GM19023 (cell line): ENCODE measurements around the gene FGD5.

Experiments used
- ATAC-seq: cut with Tn5 transposase; IDR thresholded peaks from one replicate; pipeline ENCODE4 v1.9.1; 2021; ENCODE audit warnings: mild to moderate bottlenecking, moderate library complexity; ENCODE audit not compliant: unreplicated experiment

The FGD5 gene

GRCh38 chr3:14823910-14824629 is 5.3 kb downstream of the FGD5 start:
- no peak for ATAC-seq

GRCh38 chr3:14824646-14825045 is 5.9 kb downstream of the FGD5 start:
- ATAC-seq: no peak

DNA sequence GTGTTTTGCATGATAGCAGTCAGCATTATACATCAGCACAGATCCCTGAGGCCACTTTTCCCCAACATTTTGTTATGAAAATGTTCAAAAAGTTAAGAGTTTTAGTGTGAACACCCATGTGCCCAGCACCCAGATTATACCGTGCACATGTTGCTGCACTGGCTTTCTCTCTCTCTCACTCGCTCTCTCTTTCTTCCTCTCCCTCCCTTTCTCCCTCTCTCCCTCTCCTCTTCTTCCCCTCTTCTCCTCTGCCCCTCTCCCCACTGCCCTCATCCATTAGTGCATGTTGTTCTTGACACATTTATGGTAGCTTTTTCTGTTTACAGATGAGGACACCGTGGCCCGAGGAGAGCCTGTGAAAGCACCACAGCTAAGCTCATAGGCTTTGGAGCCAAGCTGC is 7.3 kb downstream of the FGD5 start:
- no peak for ATAC-seq

DNA sequence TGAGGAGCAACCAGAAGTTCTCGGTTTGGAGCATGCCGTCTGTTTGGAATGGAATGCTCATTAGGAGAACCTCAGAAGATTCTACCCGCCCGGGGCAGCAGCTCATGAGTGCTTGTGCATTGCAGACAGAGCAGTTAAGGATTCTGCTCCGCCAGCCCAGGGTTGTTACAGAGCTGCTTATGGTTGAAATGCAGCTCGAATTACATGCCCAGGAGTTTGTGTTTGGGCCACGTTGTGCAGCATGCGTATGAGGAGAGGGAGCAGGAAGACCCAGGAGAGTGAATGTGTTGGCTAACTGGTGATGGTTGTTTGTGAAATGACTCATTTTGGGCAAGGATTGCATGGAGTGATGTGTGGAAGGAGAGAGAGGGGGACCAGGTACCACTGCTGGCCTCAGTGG is 9.0 kb downstream of the FGD5 start:
- ATAC-seq: no peak

GRCh38 chr3:14829811-14830210 is 11.0 kb downstream of the FGD5 start:
- ATAC-seq: no peak

DNA sequence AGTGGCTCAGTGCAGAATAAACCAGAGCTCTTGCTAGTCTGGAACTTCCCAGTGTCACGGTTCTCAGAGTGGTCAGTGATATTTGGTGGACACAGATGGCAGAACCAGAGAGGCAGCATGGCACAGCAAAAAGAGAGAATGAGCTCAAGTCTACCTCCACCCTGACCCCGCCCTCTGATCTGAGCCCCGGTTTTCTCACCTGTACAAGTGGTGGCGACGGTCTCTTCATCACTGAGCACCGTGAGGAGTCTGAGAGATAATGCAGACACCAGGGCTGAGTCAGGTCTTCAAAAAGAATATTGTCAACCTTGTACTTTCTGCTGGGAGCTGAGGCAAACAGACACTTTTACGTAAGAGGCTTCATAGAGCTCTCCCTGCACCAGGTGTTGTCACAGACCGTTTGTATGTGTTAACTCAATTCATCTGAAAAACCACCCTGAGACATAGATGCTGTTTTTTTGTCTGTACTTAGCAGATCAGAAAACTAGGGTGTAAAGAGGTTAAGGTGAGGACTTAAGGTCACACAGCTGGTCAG is 13.2 kb downstream of the FGD5 start:
- no peak for ATAC-seq

GRCh38 chr3:14832975-14833722 is 14.4 kb downstream of the FGD5 start:
- ATAC-seq: no peak

DNA sequence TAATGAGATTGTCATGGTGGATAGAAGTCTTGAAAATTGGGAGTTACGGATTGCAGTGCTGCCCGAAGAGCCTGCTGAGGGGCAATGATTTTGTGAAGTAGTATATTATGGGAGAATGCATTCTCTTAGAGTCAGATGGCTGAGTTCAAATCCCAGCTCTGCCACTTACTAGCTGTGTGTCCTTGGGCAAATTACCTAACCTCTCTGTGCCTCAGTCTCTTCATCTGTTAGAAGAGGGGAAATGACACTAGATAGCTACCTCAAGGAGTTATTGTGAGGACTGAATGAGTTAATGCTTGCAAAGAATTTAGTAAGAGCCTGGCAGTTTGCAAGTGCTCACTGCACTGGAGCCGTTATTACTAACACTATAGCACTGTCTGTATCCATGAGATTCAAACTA is 15.4 kb downstream of the FGD5 start:
- ATAC-seq: no peak

DNA sequence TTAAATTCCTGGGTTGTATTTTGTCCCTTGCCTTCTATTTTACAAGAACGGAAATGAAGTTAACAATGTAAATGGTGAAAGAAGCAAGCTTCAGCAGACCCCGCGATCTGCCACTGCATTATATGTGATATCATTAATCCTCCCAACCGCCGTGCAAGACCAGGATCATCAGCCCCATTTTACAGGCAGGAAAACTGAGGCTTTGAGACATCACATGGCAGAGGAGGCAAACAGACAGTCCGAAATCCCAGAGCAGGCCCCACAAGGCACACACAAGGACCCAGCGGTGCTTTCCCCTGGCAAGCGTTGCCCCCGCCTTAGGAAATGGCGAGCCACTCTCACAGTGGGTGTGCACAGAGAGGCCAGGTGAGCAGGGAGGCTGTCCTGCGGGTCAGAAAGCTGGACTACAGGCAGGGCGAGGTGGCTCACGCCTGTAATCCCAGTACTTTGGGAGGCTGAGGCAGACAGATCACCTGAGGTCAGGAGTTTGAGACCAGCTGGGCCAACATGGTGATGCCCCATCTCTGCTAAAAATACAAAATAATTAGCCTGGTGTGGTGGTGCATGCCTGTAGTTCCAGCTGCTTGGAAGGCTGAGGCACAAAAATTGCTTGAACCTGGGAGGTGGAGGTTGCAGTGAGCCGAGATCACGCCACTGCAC is 16.2 kb downstream of the FGD5 start:
- ATAC-seq: no peak

GRCh38 chr3:14836049-14836468 is 17.3 kb downstream of the FGD5 start:
- ATAC-seq: no peak

- ATAC-seq: no peak
Measured at GRCh38 chr3:14837186-14837877, 18.6 kb downstream of the FGD5 start.

DNA sequence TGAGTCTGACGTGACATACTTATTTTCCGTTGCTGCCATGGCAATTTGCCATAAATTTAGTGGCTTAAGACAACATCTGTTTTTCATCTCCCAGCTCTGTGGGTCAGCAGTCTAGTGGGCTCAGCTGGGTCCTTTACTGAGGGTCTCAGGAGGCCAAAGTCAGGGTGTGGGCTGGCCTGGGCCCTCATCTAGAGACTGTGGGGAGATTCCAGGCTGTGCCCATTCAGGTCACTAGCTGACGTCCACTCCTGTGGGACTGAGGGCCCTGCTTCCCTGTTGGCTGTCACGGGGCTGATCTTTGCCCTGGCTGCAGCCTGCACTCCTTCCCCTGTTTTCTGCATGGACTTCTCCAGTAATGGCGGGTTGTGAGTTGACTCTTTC is 19.1 kb downstream of the FGD5 start:
- no peak for ATAC-seq

GRCh38 chr3:14839236-14839635 is 20.5 kb downstream of the FGD5 start:
- no peak for ATAC-seq

GRCh38 chr3:14841836-14842235 is 23.1 kb downstream of the FGD5 start:
- no peak for ATAC-seq

DNA sequence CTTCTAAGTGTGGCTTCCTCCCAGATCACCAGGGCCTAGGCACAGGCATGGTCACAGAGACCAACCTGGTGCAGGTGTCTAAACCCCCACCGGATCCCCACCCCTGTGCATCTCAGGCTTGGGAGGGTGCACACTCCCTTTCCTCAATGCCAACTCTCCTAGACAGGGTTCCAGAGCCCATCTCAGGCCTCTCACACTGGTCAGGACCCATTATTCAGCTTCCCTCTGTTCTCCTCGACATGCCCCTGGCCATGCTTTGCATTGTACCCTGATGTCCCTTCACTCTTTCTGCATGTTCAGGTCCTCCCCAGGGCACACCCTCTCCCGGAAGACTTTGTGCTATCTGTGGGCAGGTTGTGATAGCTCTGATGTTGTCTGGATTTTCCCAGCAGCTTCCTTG is 23.5 kb downstream of the FGD5 start:
- ATAC-seq: no peak

DNA sequence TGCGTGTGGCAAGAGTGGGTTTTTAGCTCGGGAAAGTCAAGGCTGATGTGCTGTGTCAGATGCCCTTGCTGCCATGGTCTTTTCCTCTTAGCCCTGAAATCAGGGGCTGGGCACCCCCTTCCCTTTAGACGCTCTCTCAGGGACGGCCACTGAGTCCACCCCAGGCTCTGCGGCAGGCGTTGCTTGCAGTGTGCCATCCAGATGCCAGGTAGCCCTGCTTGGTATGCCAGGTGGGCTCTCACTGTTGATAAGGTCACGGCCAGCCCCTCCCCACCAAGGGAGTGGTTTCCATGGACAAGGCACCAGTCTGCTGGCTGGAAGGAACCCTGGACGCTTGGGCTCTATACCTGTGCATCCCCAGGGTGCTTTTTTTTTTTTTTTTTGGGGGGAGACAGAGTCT is 24.6 kb downstream of the FGD5 start:
- ATAC-seq: no peak

DNA sequence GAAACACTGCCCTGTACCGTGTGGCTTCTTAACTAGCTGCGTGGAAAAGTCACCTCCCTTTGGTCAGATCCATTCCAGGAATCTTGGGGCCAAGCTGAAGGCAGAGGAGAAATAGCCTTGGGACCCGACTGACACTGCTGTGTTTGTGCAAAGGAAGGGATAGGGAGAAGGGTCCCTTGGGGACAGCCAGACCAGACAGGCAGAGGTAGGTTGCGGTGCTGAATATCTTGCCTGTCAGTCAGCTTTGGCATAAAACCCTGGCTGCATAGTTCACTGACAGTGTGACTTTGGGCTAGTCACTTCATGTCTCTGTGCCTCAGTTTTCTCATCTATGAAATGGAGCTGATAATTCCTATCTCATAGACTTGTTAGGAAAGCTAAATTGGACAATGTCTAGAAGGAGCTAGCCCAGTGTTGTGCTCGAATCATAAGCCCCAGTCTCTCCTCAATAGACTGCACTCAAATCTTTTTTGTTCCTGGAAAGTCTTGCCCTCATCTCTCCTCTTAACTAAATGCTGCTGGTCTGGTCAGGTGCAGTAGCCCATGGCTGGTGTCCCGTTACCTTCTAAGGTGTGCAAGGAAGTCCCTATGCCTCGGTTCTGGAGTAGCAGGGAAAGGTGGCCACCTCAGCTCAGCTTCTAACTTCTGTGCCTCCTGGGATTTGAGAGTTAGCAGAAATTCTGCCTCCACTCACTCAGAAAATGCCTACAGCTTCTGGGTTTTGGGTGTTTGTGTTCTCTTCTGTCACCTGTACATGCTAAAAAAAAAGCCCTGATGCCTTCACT is 25.8 kb downstream of the FGD5 start:
- ATAC-seq: no peak

DNA sequence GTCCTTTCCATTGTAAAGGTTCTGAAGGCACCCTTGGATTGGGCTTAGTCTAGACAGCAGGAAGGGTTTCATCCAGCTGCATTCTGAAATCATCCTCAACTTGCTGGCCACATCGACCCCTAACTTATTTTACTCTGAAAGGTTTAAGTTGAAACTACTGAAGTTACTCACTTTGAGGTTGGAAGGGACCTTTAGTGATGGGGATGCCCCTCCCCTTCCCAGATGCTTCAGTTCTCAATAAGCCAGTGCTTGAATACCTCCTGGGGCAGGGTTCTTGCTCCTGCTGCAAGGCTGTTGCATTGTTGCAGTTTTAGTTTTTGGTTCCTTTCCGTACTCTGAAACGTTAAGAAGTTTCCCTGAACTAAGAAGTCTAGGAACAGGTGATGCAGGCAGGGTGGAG is 26.4 kb downstream of the FGD5 start:
- peak; percentile 53 for ATAC-seq

DNA sequence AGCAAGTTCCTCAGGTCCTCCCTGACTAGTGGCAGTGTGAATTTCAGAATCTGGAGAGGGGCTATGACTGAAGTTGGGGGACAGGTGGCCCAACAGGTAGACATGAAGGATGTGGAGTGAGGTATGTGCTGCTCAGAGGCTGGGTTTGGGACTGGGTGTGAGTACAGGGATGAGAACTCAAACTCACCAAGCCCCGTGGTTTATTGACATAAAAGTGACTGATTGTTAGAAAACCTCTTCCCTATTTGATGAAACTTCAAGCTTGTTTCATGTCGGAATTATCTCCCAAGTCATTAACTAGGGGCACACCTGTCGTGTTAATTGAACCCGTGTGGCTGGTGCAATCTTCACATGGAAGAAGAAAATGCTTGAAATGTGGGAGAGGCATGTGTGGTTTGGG is 27.1 kb downstream of the FGD5 start:
- no peak for ATAC-seq

GRCh38 chr3:14846226-14846880 is 27.6 kb downstream of the FGD5 start:
- no peak for ATAC-seq
